ENCODE data around the gene TAC1. TPM values are rescaled to one million over a fixed set of nuclear protein-coding genes. Genes with fewer than 3 reads are reported as not detected.
"Not testable (repeated sequence)": the region's sequence is repeated elsewhere in the genome, so short reads cannot be mapped to it uniquely, and the experiment has no call there.

The TAC1 gene
- total and polyA plus RNA-seq, 2 donors (not counting 3 experiments of a cell fraction or from before 2014, with no cell fraction given) = not detected

GRCh38 chr7:97772045-97772901 lies 40.4 kb downstream of the TAC1 start:
- dilution Hi-C loops (cut with MboI; ENCODE audit: extremely low pct_ligation_motif_present, low sequenced_read_pairs) (no loop called here), intact Hi-C loops (cut with micrococcal nuclease) (no loop called here)
- H4K20me1 ChIP-seq (replicated peaks; ENCODE audit: control insufficient read depth, extremely low read depth, insufficient read depth, low read length) = no peaks in the 10 kb centered on the region
- FAIRE-seq = no peak
- no TSS peak for BruUV-seq (replicated peaks)
- H3K27ac ChIP-seq (ENCODE audit: insufficient read depth, low read depth, low read length) = no peak overlapping the region
- H3K4me2 ChIP-seq (ENCODE audit: insufficient read depth, low read length) = no peak overlapping the region
- no peak overlapping the region for H3K4me3 ChIP-seq (replicated peaks in 1 of 3; ENCODE audit: insufficient read depth in 1 of 3, low read depth in 1 of 3, low read length in 3 of 3)
- H2AFZ ChIP-seq (ENCODE audit: low read depth, low read length) = no peak overlapping the region
- TF ChIP-seq EZH2 (IDR thresholded peaks at IDR 0.05; ENCODE audit: borderline replicate concordance, low read depth, low read length, severe bottlenecking) (no peak), JUN (IDR thresholded peaks at IDR 0.05; ENCODE audit: borderline replicate concordance, insufficient read depth, insufficient read length, low read depth) (no peak), MYC (IDR thresholded peaks at IDR 0.05; ENCODE audit: low read depth, low read length) (no peak), POLR2A (IDR thresholded peaks at IDR 0.05; ENCODE audit: low read depth, low read length) (no peak), GATA2 (IDR thresholded peaks at IDR 0.05; ENCODE audit: insufficient read depth, insufficient read length, low read depth, low read length) (no peak), FOS (IDR thresholded peaks at IDR 0.05; ENCODE audit: borderline replicate concordance, insufficient read depth, low read length) (no peak), POLR2AphosphoS5 (IDR thresholded peaks at IDR 0.05; ENCODE audit: insufficient read depth, low read depth, low read length) (no peak)
- TF ChIP-seq, protein P1, sequence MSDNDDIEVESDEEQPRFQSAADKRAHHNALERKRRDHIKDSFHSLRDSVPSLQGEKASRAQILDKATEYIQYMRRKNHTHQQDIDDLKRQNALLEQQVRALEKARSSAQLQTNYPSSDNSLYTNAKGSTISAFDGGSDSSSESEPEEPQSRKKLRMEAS (IDR thresholded peaks at IDR 0.05; ENCODE audit: insufficient read depth, insufficient read length) = no peak
- TF ChIP-seq, protein P2, sequence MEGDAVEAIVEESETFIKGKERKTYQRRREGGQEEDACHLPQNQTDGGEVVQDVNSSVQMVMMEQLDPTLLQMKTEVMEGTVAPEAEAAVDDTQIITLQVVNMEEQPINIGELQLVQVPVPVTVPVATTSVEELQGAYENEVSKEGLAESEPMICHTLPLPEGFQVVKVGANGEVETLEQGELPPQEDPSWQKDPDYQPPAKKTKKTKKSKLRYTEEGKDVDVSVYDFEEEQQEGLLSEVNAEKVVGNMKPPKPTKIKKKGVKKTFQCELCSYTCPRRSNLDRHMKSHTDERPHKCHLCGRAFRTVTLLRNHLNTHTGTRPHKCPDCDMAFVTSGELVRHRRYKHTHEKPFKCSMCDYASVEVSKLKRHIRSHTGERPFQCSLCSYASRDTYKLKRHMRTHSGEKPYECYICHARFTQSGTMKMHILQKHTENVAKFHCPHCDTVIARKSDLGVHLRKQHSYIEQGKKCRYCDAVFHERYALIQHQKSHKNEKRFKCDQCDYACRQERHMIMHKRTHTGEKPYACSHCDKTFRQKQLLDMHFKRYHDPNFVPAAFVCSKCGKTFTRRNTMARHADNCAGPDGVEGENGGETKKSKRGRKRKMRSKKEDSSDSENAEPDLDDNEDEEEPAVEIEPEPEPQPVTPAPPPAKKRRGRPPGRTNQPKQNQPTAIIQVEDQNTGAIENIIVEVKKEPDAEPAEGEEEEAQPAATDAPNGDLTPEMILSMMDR (IDR thresholded peaks at IDR 0.05; ENCODE audit: extremely low read depth in 1 of 2, insufficient read depth in 1 of 2, low read depth in 1 of 2, low read length in 2 of 2) = no peak
- no peak for DNase-seq (ENCODE audit: low read depth, low spot score)
- no peak overlapping the region for H3K9ac ChIP-seq (replicated peaks; ENCODE audit: extremely low read depth, insufficient read depth, low read length)
- H3K36me3 ChIP-seq (ENCODE audit: control insufficient read depth in 2 of 2, extremely low read depth in 1 of 2, insufficient read depth in 2 of 2, low read length in 2 of 2) = no peaks in the 10 kb centered on the region
- H3K4me1 ChIP-seq (ENCODE audit: control insufficient read depth, extremely low read depth, insufficient read depth, low read length) = no peaks in the 10 kb centered on the region
- no peaks in the 10 kb centered on the region for H3K79me2 ChIP-seq (ENCODE audit: control insufficient read depth, insufficient read depth, low read length)
- ChIA-PET POLR2A (no interaction called here), CTCF (no interaction called here)
- no peaks in the 10 kb centered on the region for H3K9me3 ChIP-seq (replicated peaks; ENCODE audit: control insufficient read depth, insufficient read depth, low read length)
- H3K9me1 ChIP-seq (replicated peaks; ENCODE audit: control insufficient read depth, extremely low read depth, insufficient read depth, low read length) = no peaks in the 10 kb centered on the region
- no peaks in the 10 kb centered on the region for H3K27me3 ChIP-seq (ENCODE audit: control insufficient read depth in 2 of 2, insufficient read depth in 2 of 2, low read length in 2 of 2)

GRCh38 chr7:97786398-97786797 lies 54.5 kb downstream of the TAC1 start:
- H3K79me2 ChIP-seq (ENCODE audit: control insufficient read depth, insufficient read depth, low read length); H3K27me3 ChIP-seq (ENCODE audit: control insufficient read depth in 2 of 2, insufficient read depth in 2 of 2, low read length in 2 of 2); POLR2A ChIA-PET; DNase-seq (ENCODE audit: low read depth, low spot score); H3K4me2 ChIP-seq (ENCODE audit: insufficient read depth, low read length); H3K9me1 ChIP-seq (replicated peaks; ENCODE audit: control insufficient read depth, extremely low read depth, insufficient read depth, low read length); H3K4me1 ChIP-seq (ENCODE audit: control insufficient read depth, extremely low read depth, insufficient read depth, low read length); H2AFZ ChIP-seq (ENCODE audit: low read depth, low read length); H3K9me3 ChIP-seq (replicated peaks; ENCODE audit: control insufficient read depth, insufficient read depth, low read length); H3K9ac ChIP-seq (replicated peaks; ENCODE audit: extremely low read depth, insufficient read depth, low read length); dilution Hi-C loops (cut with MboI; ENCODE audit: extremely low pct_ligation_motif_present, low sequenced_read_pairs); CTCF ChIA-PET; intact Hi-C loops (cut with micrococcal nuclease); H3K27ac ChIP-seq (ENCODE audit: insufficient read depth, low read depth, low read length); H4K20me1 ChIP-seq (replicated peaks; ENCODE audit: control insufficient read depth, extremely low read depth, insufficient read depth, low read length); H3K36me3 ChIP-seq (ENCODE audit: control insufficient read depth in 2 of 2, extremely low read depth in 1 of 2, insufficient read depth in 2 of 2, low read length in 2 of 2); H3K4me3 ChIP-seq (replicated peaks in 1 of 3; ENCODE audit: insufficient read depth in 1 of 3, low read depth in 1 of 3, low read length in 3 of 3); FAIRE-seq; BruUV-seq (replicated peaks): not testable (repeated sequence)

Measured in endothelial cell of umbilical vein (primary cell).